Measurements from ENCODE around the gene BTN3A1.

Gene BTN3A1

DNA sequence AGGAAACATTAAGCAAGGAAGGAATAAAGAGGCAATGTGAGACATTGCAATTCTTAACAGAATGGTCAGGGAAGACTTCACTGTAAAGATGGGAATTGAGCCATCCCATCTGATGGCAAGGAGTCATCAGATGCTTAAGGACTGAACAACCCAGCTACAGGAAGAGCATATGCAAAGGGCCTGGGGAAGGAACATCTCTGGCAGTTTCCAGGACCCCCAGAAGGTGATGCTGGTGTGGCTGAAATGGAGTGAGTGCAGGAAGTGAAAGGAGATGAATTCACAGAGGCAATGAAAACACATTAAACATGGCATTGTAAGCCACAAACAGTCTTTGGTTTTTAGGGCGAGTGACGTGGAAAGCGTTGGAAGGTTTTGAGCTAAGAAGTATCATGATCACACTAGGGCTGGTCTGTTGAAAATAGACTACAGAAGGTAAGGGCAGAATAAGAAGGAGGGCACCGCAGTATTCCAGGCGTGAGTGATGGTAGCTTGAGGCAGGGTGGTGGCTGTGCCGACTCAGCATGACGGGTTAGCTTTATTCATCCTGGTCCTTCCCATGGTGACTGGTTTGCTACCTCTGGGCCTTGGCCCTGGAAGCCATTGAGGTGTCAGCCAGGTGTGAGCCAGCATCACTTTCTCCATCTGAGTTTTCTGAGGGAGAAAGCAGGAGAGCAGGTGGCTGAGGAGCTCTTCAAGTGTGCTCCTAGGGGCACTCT is 62.5 kb downstream of the BTN3A1 start:
- Histone ChIP-seq H3K9me3 (replicated peaks; ENCODE audit: low read length) (no peaks in the 10 kb centered on the region), H3K36me3 (ENCODE audit: insufficient read depth, low read length) (peaks cover 91% of the 10 kb centered on the region), H3K4me3 (ENCODE audit: low read length) (no peak overlapping the region), H3K9ac (ENCODE audit: low read depth, low read length) (no peak overlapping the region), H3K4me2 (ENCODE audit: low read length) (no peak overlapping the region), H3K4me1 (ENCODE audit: control insufficient read depth, insufficient read depth, low read length) (peaks cover 13% of the 10 kb centered on the region), H3K27me3 (ENCODE audit: control insufficient read depth, insufficient read depth, low read length) (no peaks in the 10 kb centered on the region)

Measured in skeletal muscle satellite cell (primary cell).